ENCODE data around the gene FAM151B.
"Not testable (repeated sequence)": the region's sequence is repeated elsewhere in the genome, so short reads cannot be mapped to it uniquely, and the experiment has no call there.

The FAM151B gene

GRCh38 chr5:80569961-80570786 is 82.3 kb downstream of the FAM151B start, which contains the start of gene ANKRD34B:
Gene ANKRD34B, minus strand, starts transcription at chr5:80570280. Its CDS starts 10,261 bp downstream, at chr5:80560019.
- Histone ChIP-seq H3K36me3 (no peaks in the 10 kb centered on the region), H3K4me1 (no peaks in the 10 kb centered on the region), H3K9me3 (no peaks in the 10 kb centered on the region), H3K4me3 (ENCODE audit: low read depth, low read length) (peak within 1 kb of the TSS; percentile 39), H3K27me3 (peaks cover 82% of the 10 kb centered on the region)
- DNase-seq: peak; percentile 40
- no peak for TF ChIP-seq CTCF (IDR thresholded peaks at IDR 0.05; ENCODE audit: low read depth, low read length)

- Histone ChIP-seq H3K9me3 (no peaks in the 10 kb centered on the region), H3K27me3 (peaks cover 99% of the 10 kb centered on the region), H3K36me3 (no peaks in the 10 kb centered on the region), H3K4me1 (no peaks in the 10 kb centered on the region), H3K4me3 (ENCODE audit: low read depth, low read length) (no peak overlapping the region)
- no peak for DNase-seq
- no peak for TF ChIP-seq CTCF (IDR thresholded peaks at IDR 0.05; ENCODE audit: low read depth, low read length)
Measured at GRCh38 chr5:80573062-80573461, 85.2 kb downstream of the FAM151B start.

GRCh38 chr5:80576383-80576782 is 88.5 kb downstream of the FAM151B start:
- H3K4me1 ChIP-seq: no peaks in the 10 kb centered on the region
- H3K36me3 ChIP-seq: no peaks in the 10 kb centered on the region
- DNase-seq: no peak
- H3K4me3 ChIP-seq (ENCODE audit: low read depth, low read length): no peak overlapping the region
- H3K27me3 ChIP-seq: peaks cover 75% of the 10 kb centered on the region
- TF ChIP-seq CTCF (IDR thresholded peaks at IDR 0.05; ENCODE audit: low read depth, low read length): no peak
- H3K9me3 ChIP-seq: no peaks in the 10 kb centered on the region

GRCh38 chr5:80577707-80578106 is 89.8 kb downstream of the FAM151B start:
- no peak for DNase-seq
- Histone ChIP-seq H3K36me3 (no peaks in the 10 kb centered on the region), H3K9me3 (no peaks in the 10 kb centered on the region), H3K27me3 (peaks cover 62% of the 10 kb centered on the region), H3K4me3 (ENCODE audit: low read depth, low read length) (no peak overlapping the region), H3K4me1 (no peaks in the 10 kb centered on the region)
- no peak for TF ChIP-seq CTCF (IDR thresholded peaks at IDR 0.05; ENCODE audit: low read depth, low read length)

GRCh38 chr5:80579050-80579449 is 91.2 kb downstream of the FAM151B start:
- peaks cover 48% of the 10 kb centered on the region for H3K27me3 ChIP-seq
- H3K9me3 ChIP-seq: no peaks in the 10 kb centered on the region
- H3K4me1 ChIP-seq: no peaks in the 10 kb centered on the region

GRCh38 chr5:80580291-80580690 is 92.4 kb downstream of the FAM151B start:
- H3K36me3 ChIP-seq; H3K4me3 ChIP-seq (ENCODE audit: low read depth, low read length); H3K4me1 ChIP-seq; DNase-seq; H3K9me3 ChIP-seq: not testable (repeated sequence)
- peaks cover 36% of the 10 kb centered on the region for H3K27me3 ChIP-seq

More at GRCh38 chr5:80579050-80579449, 91.2 kb downstream of the FAM151B start:
- Histone ChIP-seq H3K4me3 (ENCODE audit: low read depth, low read length) (no peak overlapping the region), H3K36me3 (no peaks in the 10 kb centered on the region)
- TF ChIP-seq CTCF (IDR thresholded peaks at IDR 0.05; ENCODE audit: low read depth, low read length): no peak
- DNase-seq: no peak

Data from BE2C (cell line).